ENCODE data around the gene PGAM2.

Gene PGAM2

GRCh38 chr7:44060948-44061644 is 4.3 kb downstream of the PGAM2 start:
- TF ChIP-seq EZH2phosphoT487 (IDR thresholded peaks at IDR 0.05; ENCODE audit: borderline replicate concordance) (no peak), CTCF (conservative IDR thresholded peaks at IDR 0.05; ENCODE audit: low read length) (no peak)
- Histone ChIP-seq H3K4me3 (ENCODE audit: low read length, poor library complexity, severe bottlenecking) (no peak overlapping the region), H3K36me3 (ENCODE audit: insufficient read depth, low read length) (peaks cover 59% of the 10 kb centered on the region; the same call in 1 of the 2 replicates), H3K4me2 (ENCODE audit: low read depth, low read length, poor library complexity, severe bottlenecking) (no peak overlapping the region), H3K27me3 (ENCODE audit: insufficient read depth, low read length, poor library complexity, severe bottlenecking) (no peaks in the 10 kb centered on the region), H2AFZ (ENCODE audit: low read length) (no peak overlapping the region), H3K9me3 (ENCODE audit: insufficient read depth, low read depth, low read length) (no peaks in the 10 kb centered on the region), H4K20me1 (ENCODE audit: insufficient read depth, low read length, poor library complexity, severe bottlenecking) (no peaks in the 10 kb centered on the region), H3K9me2 (replicated peaks; ENCODE audit: low read depth, low read length) (no peaks in the 10 kb centered on the region), H3K4me1 (ENCODE audit: insufficient read depth, low read length, poor library complexity, severe bottlenecking) (peaks cover 6% of the 10 kb centered on the region), H3F3A (ENCODE audit: low read depth) (no peaks in the 10 kb centered on the region), H3K9ac (ENCODE audit: low read depth, low read length, poor library complexity, severe bottlenecking) (no peak overlapping the region), H3K79me2 (ENCODE audit: insufficient read depth, low read length) (peaks cover 3% of the 10 kb centered on the region; the same call in 1 of the 2 replicates)

GRCh38 chr7:44060091-44060947 is 5.0 kb downstream of the PGAM2 start:
- H3K4me1 ChIP-seq (ENCODE audit: insufficient read depth, low read length, poor library complexity, severe bottlenecking): no peaks in the 10 kb centered on the region
- TF ChIP-seq CTCF (conservative IDR thresholded peaks at IDR 0.05; ENCODE audit: low read length) (no peak), EZH2phosphoT487 (IDR thresholded peaks at IDR 0.05; ENCODE audit: borderline replicate concordance) (no peak)
- H3K9me2 ChIP-seq (replicated peaks; ENCODE audit: low read depth, low read length): no peaks in the 10 kb centered on the region
- no peak overlapping the region for H2AFZ ChIP-seq (ENCODE audit: low read length)
- H4K20me1 ChIP-seq (ENCODE audit: insufficient read depth, low read length, poor library complexity, severe bottlenecking): no peaks in the 10 kb centered on the region
- H3K79me2 ChIP-seq (ENCODE audit: insufficient read depth, low read length): peaks cover 6% of the 10 kb centered on the region; the same call in 1 of the 2 replicates
- H3K4me3 ChIP-seq (ENCODE audit: low read length, poor library complexity, severe bottlenecking): no peak overlapping the region
- peaks cover 60% of the 10 kb centered on the region; the same call in 1 of the 2 replicates for H3K36me3 ChIP-seq (ENCODE audit: insufficient read depth, low read length)
- no peak overlapping the region for H3K9ac ChIP-seq (ENCODE audit: low read depth, low read length, poor library complexity, severe bottlenecking)
- H3F3A ChIP-seq (ENCODE audit: low read depth): no peaks in the 10 kb centered on the region
- no peaks in the 10 kb centered on the region for H3K27me3 ChIP-seq (ENCODE audit: insufficient read depth, low read length, poor library complexity, severe bottlenecking)
- H3K9me3 ChIP-seq (ENCODE audit: insufficient read depth, low read depth, low read length): no peaks in the 10 kb centered on the region
- no peak overlapping the region for H3K4me2 ChIP-seq (ENCODE audit: low read depth, low read length, poor library complexity, severe bottlenecking)

- peaks cover 6% of the 10 kb centered on the region; the same call in 1 of the 2 replicates for H3K79me2 ChIP-seq (ENCODE audit: insufficient read depth, low read length)
- TF ChIP-seq CTCF (conservative IDR thresholded peaks at IDR 0.05; ENCODE audit: low read length) (no peak), EZH2phosphoT487 (IDR thresholded peaks at IDR 0.05; ENCODE audit: borderline replicate concordance) (no peak)
- H3K9ac ChIP-seq (ENCODE audit: low read depth, low read length, poor library complexity, severe bottlenecking): no peak overlapping the region
- H2AFZ ChIP-seq (ENCODE audit: low read length): no peak overlapping the region
- no peaks in the 10 kb centered on the region for H3F3A ChIP-seq (ENCODE audit: low read depth)
- H3K27me3 ChIP-seq (ENCODE audit: insufficient read depth, low read length, poor library complexity, severe bottlenecking): no peaks in the 10 kb centered on the region
- H3K4me2 ChIP-seq (ENCODE audit: low read depth, low read length, poor library complexity, severe bottlenecking): no peak overlapping the region
- no peaks in the 10 kb centered on the region for H4K20me1 ChIP-seq (ENCODE audit: insufficient read depth, low read length, poor library complexity, severe bottlenecking)
- no peaks in the 10 kb centered on the region for H3K9me2 ChIP-seq (replicated peaks; ENCODE audit: low read depth, low read length)
- no peak overlapping the region for H3K4me3 ChIP-seq (ENCODE audit: low read length, poor library complexity, severe bottlenecking)
- H3K36me3 ChIP-seq (ENCODE audit: insufficient read depth, low read length): peaks cover 60% of the 10 kb centered on the region; the same call in 1 of the 2 replicates
- H3K4me1 ChIP-seq (ENCODE audit: insufficient read depth, low read length, poor library complexity, severe bottlenecking): no peaks in the 10 kb centered on the region
- no peaks in the 10 kb centered on the region for H3K9me3 ChIP-seq (ENCODE audit: insufficient read depth, low read depth, low read length)
These were observed 5.9 kb downstream of the PGAM2 start for GRCh38 chr7:44059219-44060090.
